ACHN (cell line): ENCODE data around the gene GAR1.
"Not testable (repeated sequence)": the region's sequence is repeated elsewhere in the genome, so short reads cannot be mapped to it uniquely, and the experiment has no call there.

ENCODE experiments used
- DNase-seq: peaks from one replicate; pipeline ENCODE4 v3.0.0-alpha.2; 2015
- in situ Hi-C: cut with HindIII; loops from 2 replicates; pipeline ENCODE4 v1.10.0; 2017; ENCODE audit warnings: low sequenced_read_pairs, low pct_ligation_motif_present, low pct_unique_long_range_greater_than_20kb

Gene GAR1

DNA sequence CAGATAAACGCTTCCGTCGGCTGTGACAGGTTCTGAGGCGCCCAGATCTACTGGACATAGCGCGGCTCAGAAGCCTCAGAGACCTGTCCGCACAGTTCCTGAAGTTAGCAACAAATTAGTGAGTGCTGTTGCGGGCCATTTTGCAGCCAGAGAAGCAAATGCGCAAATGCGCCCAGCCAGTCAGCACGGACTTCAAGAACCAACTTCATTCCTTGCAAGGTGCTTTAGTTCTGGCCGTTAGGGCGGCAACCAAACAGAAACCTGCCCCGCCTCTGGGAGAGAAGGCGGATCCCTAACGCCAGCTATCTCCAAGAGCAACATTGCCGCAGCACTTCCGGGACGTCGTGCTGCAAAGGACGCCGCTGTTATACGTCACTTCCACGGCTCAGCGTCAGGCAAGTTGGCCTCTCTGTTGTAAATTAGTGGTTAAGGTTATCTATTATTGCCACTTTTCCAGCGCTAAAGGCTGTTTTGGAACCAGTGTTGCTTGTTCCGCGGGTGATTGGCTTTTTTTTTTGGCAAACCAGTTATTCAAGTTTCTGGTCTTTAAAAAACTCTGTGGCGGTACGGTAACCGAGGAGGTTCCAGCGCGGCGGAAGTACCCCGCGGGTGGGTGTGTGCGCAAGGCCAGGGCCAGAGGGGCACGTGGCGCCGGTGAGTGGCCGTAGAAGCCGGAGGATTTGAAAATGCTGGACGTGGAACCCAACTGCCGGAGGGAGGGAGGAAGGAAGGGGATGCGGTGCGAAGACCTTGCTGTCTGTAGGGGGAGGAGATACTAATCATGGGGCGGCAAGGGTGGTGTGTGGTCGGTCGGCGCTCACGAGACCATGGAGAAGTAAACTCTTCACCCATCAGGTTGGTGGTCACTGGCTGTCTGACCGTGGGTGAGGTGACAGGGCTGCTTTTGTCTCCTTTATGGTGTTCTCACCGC is at the start of gene GAR1:
TSS of gene GAR1 (plus strand) at position 612 of the 931 bp plus-strand sequence. CDS start 403 bp downstream, outside the sequence.
- peak; percentile 94 for DNase-seq
- in situ Hi-C loops = no loop called here

DNA sequence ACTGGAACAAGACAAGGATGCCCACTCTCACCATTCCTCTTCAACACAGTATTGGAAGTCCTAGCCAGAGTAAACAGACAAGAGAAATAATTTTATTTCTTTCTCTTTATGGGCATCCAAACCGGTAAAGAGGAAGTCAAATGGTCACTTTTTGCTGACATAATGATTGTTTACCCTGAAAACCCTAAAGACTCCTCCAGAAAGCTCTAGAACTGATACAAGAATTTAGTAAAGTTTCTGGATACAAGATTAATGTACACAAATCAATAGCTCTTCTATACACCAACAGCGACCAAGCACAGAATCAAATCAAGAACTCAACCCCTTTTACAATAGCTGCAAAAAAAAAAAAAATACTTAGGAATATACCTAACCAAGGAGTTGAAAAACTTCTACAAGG is 33.5 kb upstream of the GAR1 start:
- DNase-seq, in situ Hi-C loops: not testable (repeated sequence)

DNA sequence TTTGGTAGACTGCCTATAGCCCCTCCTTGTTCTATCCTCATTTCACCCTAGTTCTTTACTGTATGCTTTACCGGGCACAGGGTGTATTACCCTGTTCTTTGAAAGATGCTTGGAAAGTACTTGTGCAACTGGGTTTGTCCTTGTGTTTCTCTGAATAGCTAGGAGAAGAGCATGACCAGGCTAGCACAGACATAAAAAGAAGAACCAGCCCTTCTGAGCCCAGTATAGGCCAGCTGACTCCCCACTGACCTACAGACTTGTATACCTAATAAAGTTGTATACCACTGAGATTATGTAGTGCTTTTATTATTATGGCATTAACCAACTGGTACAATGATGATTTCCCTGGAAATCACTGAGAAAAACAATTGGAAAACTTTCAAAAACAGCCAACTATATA is 28.7 kb upstream of the GAR1 start:
- no peak for DNase-seq
- in situ Hi-C loops = no loop called here

DNA sequence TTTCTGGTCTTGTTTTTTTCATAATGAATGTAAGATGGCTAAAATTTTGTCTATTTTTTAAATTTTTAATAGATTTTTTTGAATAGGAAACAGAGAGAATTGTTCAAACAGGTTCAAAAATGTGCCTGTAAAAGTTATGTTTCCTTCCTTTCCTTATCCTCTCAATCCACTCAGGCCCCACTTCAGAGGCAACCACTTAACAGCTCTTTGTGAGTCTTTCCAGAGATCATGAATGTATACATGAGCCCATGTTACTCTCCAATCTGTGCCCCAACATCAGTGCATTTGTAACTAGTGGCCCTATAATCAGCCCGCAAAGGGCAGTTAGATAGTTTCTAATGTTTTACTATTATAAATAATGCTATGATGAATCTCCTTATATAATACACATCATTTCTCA is 27.8 kb upstream of the GAR1 start:
- DNase-seq = no peak
- in situ Hi-C loops = no loop called here

DNA sequence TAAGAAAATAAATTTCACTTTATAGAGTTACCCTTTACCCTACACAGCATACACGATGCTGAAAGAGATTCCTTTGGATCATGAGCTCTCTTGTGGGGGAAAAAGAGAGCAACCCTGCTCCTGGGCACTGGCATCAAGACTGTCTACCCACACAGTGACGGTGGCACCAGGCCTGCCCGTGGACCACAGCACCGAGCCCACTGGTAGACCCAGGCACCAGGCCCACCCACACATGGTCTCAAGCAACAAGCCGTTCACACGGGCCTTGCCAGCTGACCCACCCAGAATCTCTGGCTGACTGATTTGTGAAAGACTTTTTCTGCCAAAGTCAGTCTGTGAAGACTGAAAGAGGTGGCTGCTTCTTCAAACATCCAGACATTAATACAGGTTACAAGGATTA is 20.5 kb upstream of the GAR1 start:
- in situ Hi-C loops = no loop called here
- DNase-seq = no peak

DNA sequence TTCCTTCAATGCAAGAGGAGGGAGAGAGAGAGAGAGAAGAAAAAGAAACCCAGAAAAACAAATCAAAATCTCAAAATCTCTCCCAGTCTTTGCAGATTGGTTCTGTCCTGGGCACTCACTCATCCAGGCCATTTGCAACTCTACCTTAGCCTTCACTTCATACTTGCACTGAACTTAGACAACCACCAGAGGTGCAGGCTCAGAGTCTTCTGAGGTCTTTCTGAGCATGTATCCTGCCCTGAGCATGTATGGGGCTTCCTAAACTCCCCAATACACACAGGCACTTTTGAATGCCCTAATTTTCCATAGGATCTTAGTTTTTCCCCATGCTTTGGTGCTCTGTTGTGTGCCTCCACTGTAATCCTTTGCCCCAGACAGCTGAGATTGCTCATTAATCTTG is 16.7 kb upstream of the GAR1 start:
- in situ Hi-C loops = no loop called here

DNA sequence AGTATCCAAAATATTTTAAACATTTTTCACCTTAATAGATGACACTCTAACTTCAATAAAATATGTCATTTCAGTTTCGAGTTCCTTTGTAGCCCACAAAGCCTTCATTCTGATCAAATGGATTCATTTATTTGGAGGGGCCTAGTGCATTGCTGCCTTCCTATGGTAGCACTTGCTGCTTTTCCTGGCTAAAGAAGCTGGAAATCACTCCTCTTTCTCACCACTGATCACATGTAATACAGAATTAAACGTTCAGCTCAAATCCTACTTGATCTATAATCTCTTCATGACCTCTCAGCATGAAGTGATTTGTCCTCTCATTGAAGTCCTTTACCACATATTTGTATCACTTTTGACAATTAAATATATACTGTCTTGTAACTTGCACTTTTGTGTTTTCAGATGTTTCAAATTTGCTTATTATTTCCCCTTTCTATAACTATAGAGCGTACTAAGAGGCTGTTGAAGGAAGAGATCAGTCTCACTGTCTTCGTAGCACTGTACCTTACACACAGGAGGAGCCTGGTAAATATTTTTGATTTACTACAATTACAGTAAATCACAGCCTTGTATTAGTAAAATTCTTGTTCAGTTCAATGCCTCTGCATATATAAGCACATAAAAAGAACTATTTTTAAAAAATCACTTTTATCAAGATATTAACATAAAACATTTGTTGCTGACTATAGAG is 14.3 kb upstream of the GAR1 start:
- in situ Hi-C loops = no loop called here

More for the DNA sequence above, 16.7 kb upstream of the GAR1 start:
- DNase-seq = no peak

DNA sequence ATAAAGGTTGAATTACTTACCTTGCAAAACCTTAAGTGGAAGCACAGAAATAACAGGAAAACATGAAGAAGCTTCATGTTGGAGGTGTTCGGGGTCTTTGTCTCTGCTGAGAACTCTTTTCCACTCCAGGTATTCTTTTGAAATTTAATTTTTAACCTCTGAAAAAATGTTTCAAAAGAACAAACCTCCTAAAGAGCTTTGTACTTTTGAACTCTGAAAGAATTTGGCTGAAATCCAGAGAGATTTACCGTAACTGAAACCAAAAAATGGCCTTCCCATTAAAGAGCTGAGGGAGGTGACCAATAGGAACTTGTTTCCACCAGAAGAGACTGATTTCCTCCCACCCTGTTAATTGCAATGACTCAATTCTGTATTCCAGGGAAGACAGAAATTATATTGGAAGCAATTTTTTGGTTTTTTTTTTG is 13.7 kb upstream of the GAR1 start, which contains the start of gene CFI:
TSS of gene CFI (minus strand) at position 105 of the 425 bp plus-strand sequence. CDS start at position 77, 28 bp downstream.
- DNase-seq = peak; percentile 67
- in situ Hi-C loops = no loop called here

More for the DNA sequence above, 14.3 kb upstream of the GAR1 start:
- DNase-seq = peak; percentile 9

DNA sequence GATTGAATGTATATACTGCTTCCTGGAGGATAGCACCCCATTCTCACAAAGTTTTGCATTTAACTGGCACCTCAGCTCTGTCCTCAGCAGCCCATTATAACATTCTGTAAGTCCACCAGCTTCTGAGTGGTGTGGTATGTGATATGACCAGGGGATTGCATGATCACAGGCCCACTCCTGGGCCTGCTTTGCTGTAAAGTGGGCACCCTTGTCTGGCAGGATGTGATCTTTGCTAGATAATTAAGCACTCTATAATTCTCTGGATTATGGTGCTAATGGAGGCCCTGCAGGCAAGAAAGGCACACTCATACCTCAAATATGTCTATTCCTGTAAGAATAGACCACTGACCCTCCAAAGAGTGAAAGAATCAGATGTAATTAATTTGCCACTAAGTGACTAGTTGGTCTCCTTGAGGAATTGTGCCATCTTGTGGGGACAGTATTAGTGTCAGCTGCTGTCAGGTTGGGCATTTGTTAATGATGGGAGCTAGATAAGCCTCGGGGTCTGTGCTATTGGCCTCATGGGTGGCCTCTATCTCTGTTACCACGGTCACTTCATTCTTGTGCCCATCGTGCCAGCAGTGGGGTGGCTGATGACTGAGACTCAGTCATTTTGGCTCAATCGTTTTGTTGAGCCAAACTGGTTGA is 11.5 kb upstream of the GAR1 start:
- in situ Hi-C loops = no loop called here
- peak; percentile 58 for DNase-seq

DNA sequence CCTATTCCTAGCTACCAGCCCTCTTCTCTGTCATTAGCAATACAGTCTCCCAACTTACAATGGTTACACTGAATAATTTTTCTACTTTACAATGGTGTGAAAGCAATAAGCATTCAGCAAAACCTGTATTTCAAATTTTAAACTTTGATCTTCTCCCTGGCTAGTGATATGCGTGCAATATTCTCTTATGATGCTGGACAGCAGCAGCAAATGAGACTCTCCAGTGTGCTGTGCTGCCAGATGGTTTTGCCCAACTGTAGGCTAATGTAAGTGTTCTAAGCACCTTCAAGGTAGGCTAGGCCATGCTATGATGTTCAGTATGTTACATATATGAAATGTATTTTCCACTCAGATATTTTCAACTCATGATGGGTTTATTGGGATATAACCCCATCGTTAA is 5.9 kb upstream of the GAR1 start:
- no peak for DNase-seq
- in situ Hi-C loops = no loop called here

DNA sequence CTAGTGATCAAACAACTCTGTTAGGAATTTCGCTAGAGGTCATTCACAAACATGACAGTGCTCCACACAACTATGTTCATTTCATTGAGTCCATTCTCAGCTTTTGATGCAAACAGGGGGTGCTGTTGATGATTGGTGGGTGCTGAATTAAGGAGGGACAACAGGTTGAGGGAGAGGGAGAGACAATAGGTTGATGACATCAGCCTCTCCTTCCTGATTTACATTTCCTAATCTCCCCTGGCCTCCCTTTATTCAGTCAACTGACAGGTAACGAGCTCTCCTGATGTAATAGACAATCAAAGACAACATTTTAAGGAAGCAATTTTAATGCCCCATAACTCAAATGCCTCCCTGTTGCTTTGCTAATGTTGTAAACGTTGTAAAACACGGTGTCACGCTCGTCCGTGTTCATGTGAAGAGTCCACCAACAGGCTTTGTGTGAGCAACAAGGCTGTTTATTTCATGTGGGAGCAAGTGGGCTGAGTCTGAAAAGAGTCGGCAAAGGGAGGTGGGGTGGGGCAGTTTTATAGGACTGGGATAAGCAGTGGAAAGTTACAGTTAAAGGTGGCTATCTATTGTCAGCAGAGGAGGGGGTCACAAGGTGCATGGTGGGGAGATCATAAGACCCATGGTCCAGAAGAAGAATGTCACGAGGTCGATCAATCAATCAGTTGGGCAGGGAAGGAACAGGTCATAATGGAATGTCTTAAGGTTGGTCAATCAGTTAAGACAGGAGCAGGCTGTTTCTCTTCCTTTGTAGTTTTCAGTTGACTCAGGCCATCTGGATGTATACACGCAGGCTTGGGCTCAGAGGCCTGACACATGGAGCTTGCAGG is 4.8 kb upstream of the GAR1 start:
- no peak for DNase-seq
- in situ Hi-C loops = no loop called here

DNA sequence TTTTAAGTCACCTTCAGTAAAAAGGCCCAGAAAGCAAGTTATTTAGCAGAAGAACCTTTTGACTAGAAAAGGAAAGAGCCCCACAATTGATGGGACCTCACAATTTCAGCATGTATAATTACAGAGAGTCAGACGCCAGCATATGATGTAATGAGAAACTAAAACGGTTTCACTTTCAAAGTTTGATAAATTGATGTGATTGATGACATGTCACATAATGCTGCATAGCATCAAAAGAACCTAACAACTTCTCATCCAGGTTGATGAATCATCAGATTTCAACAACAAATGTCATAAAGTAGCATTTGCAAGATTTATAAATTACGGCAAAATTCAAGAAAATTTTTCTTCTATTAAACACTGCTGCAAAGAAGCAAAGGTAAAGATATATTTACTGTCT is 3.9 kb upstream of the GAR1 start:
- in situ Hi-C loops = no loop called here
- DNase-seq = no peak

DNA sequence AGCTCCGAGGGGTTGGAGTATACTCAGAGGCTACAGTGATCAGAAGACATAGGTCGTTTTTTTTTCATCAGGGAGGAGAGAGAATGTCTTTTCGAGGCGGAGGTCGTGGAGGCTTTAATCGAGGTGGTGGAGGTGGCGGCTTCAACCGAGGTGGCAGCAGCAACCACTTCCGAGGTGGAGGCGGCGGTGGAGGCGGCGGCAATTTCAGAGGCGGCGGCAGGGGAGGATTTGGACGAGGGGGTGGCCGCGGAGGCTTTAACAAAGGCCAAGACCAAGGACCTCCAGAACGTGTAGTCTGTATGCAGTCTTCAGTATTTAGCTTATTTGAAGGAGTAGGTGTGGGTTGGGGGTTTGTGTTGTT is 500 bp downstream of the GAR1 start:
- DNase-seq = peak; percentile 2
- in situ Hi-C loops = no loop called here

DNA sequence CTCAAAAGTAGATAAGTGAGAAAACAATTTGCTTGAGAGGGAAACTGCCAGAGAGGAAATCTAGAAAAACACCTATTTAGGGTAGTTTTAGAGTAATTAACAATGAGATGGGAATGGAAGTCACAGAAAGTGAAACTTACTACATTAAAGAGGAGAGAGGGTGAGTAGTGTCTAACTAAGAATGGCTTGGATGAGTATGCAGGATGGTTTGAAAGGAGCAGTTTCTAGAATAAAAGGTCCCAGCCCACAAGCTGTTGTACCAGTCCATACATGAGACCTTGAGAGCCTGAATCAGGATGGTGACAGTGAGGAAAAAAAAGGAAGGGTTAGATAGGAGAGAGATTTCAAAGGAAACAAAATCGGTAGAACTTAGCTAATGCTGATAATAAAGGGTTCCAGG is 1.3 kb downstream of the GAR1 start:
- in situ Hi-C loops = no loop called here
- DNase-seq = no peak

DNA sequence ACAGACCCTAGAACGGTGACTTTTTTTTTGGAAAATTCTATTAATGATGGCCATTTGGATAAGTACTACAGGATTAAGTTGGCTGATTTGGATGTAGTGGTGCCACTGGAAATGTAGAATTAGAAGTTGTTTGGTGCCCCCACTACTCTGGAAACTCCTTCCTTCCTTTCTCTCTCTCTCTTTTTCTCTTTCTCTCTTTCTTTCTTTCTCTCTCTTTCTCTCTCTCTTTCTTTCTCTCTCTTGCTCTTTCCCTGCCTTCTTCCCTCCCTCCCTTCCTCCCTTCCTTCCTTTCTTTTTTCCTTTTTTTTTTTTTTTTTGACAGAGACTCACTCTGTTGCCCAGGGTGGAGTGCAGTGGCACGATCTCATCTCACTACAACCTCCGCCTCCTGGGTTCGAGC is 2.7 kb downstream of the GAR1 start:
- in situ Hi-C loops = no loop called here
- DNase-seq = no peak

DNA sequence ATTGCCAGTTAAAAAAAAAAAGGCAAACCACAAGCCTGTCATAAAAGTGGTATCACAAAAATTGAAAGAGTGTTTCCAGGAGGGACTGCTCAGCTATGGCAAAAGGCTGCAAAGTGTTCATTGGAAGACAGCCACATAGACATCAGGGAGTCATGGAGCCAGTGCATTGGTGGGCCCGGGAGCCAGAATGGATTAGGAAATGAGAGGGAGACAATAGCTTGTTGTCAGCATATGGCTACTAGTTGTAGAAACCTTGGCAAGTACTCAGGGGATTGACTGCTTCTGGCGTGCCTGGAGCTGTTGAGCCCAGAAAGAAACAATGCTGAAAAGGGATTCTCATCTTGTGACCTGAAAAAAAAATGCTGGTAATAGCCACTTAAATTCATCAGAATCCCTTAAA is 5.0 kb downstream of the GAR1 start:
- in situ Hi-C loops = no loop called here
- DNase-seq = no peak

DNA sequence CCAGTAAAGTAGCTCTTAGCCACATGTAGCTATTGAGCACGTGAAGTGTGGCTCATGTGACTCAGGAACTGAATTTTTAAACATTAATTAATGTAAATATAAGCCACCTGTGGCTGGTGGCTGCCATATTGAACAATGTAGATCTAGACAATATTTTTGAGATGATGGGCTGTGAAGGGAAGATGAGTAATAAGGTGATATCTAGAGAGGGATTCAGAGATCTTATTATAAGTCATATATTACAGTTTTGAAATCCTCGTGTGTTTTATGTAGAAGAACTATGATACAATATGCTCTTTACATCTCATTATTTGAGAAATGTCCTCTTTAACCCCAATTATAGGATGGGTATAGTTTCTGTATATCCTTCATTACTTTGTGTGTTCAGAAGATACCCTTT is 5.6 kb downstream of the GAR1 start:
- DNase-seq = no peak
- in situ Hi-C loops = no loop called here

DNA sequence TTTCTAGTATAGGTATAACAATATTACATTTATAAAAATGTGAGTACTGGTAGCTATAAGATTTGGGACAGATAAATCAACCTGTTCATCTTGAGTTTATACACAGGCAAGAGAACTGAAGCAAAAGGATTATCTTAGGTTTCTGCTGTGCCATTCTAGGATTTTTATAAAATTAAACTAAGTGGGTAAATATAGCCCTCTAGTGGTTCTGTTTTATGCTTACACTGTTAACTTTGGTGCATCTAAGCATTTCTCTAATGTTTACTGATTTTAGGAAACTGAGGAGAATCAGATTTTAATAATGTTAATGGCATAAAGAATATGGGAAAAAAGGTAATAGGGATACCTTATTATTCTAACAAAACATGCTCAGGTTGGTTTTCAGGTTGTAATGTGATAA is 11.2 kb downstream of the GAR1 start:
- in situ Hi-C loops = no loop called here
- DNase-seq = peak; percentile 32
